ENCODE results near the gene TSHR.
A peak's percentile ranks its signal among the peaks of the same experiment; 100 is the strongest.

TSHR gene

GRCh38 chr14:81137316-81137715 lies 181.9 kb downstream of the TSHR start:
- DNase-seq (ENCODE audit: low spot score), result no peak

- DNase-seq (ENCODE audit: low spot score), result no peak
Observed at GRCh38 chr14:81138429-81138828, 183.0 kb downstream of the TSHR start.

- no peak for DNase-seq (ENCODE audit: low spot score)
Observed at GRCh38 chr14:81141426-81141825, 186.0 kb downstream of the TSHR start.

- no peak for DNase-seq (ENCODE audit: low spot score)
Observed at GRCh38 chr14:81143793-81144192, 188.4 kb downstream of the TSHR start.

- no peak for DNase-seq (ENCODE audit: low spot score)
Observed at GRCh38 chr14:81144824-81145603, 189.6 kb downstream of the TSHR start.

- no peak for DNase-seq (ENCODE audit: low spot score)
Observed at GRCh38 chr14:81147140-81147897, 191.9 kb downstream of the TSHR start.

- DNase-seq (ENCODE audit: low spot score), result no peak
Observed at GRCh38 chr14:81148635-81149034, 193.2 kb downstream of the TSHR start.

GRCh38 chr14:81153187-81153586 lies 197.8 kb downstream of the TSHR start:
- no peak for DNase-seq (ENCODE audit: low spot score)

GRCh38 chr14:81157431-81157830 lies 202.0 kb downstream of the TSHR start:
- no peak for DNase-seq (ENCODE audit: low spot score)

GRCh38 chr14:81161088-81161487 lies 205.7 kb downstream of the TSHR start:
- no peak for DNase-seq (ENCODE audit: low spot score)

GRCh38 chr14:81161749-81162148 lies 206.3 kb downstream of the TSHR start:
- DNase-seq (ENCODE audit: low spot score), result no peak

GRCh38 chr14:81162941-81163340 lies 207.5 kb downstream of the TSHR start:
- no peak for DNase-seq (ENCODE audit: low spot score)

GRCh38 chr14:81164167-81164774 lies 208.8 kb downstream of the TSHR start:
- DNase-seq (ENCODE audit: low spot score), result peak; percentile 30

- no peak for DNase-seq (ENCODE audit: low spot score)
Observed at GRCh38 chr14:81165188-81165587, 209.8 kb downstream of the TSHR start.

- peak; percentile 22 for DNase-seq (ENCODE audit: low spot score)
Observed at GRCh38 chr14:81166121-81166520, 210.7 kb downstream of the TSHR start.

GRCh38 chr14:81169267-81169666 lies 213.8 kb downstream of the TSHR start:
- no peak for DNase-seq (ENCODE audit: low spot score)

- DNase-seq (ENCODE audit: low spot score), result peak; percentile 61
Observed at GRCh38 chr14:81169711-81170103, 214.3 kb downstream of the TSHR start.

- peak; percentile 97 for DNase-seq (ENCODE audit: low spot score)
Observed at GRCh38 chr14:81170104-81170828, 214.8 kb downstream of the TSHR start.

- DNase-seq (ENCODE audit: low spot score), result no peak
Observed at GRCh38 chr14:81170829-81171195, 215.4 kb downstream of the TSHR start.

- no peak for DNase-seq (ENCODE audit: low spot score)
Observed at GRCh38 chr14:81172353-81172752, 216.9 kb downstream of the TSHR start.

- DNase-seq (ENCODE audit: low spot score), result no peak
Observed at GRCh38 chr14:81172881-81173280, 217.5 kb downstream of the TSHR start.

- DNase-seq (ENCODE audit: low spot score), result no peak
Observed at GRCh38 chr14:81176241-81176640, 220.8 kb downstream of the TSHR start.
